Activated CD8-positive, alpha-beta T cell treated with anti-CD3 and anti-CD28 coated beads for 36 hours (primary cell): Measurements from ENCODE around the gene EIF4G3. TPM values are rescaled to one million over a fixed set of nuclear protein-coding genes. Genes with fewer than 3 reads are reported as not detected.
"Not testable (repeated sequence)": the region's sequence is repeated elsewhere in the genome, so short reads cannot be mapped to it uniquely, and the experiment has no call there.

Experiments
- ATAC-seq: fragments of 200-7000 bp; cut with Tn5 transposase; one replicate; pipeline ENCODE4 v1.10.0; 2021; ENCODE audit warnings: mild to moderate bottlenecking, moderate library complexity
- CTCF ChIA-PET: fragments of 350-600 bp; sonication (Branson Sonifier 250); formaldehyde crosslinking; loops from one replicate; lab custom pipeline; 2021; ENCODE audit warnings: antibody characterized with exemption; lab: Charles Lee
- POLR2A ChIA-PET: fragments of 350-600 bp; sonication (Branson Sonifier 250); formaldehyde crosslinking; loops from one replicate; lab custom pipeline; 2021; ENCODE audit warnings: antibody characterized with exemption; lab: Charles Lee
- DNase-seq: peaks from one replicate; pipeline ENCODE4 v3.0.0-alpha.2; 2020
- H3K27ac Mint-ChIP-seq: one replicate; pipeline ENCODE4 v1.8.0; 2021; ENCODE audit warnings: mild to moderate bottlenecking, mixed read lengths
- H3K27me3 Mint-ChIP-seq: one replicate; pipeline ENCODE4 v1.8.0; 2021; ENCODE audit warnings: mixed read lengths
- H3K36me3 Mint-ChIP-seq: one replicate; pipeline ENCODE4 v1.8.0; 2021; ENCODE audit warnings: low read depth, mixed read lengths
- H3K4me1 Mint-ChIP-seq: one replicate; pipeline ENCODE4 v1.8.0; 2021; ENCODE audit warnings: low read depth, mixed read lengths
- H3K4me3 Mint-ChIP-seq: one replicate; pipeline ENCODE4 v1.8.0; 2021; ENCODE audit warnings: mild to moderate bottlenecking, moderate library complexity, mixed read lengths
- H3K9me3 Mint-ChIP-seq: one replicate; pipeline ENCODE4 v1.8.0; 2021; ENCODE audit warnings: mixed read lengths
- CTCF ChIP-seq: fragments of 200-600 bp; IDR thresholded peaks from one replicate; pipeline ENCODE4 v1.8.0; 2022; ENCODE audit warnings: antibody characterized with exemption, mild to moderate bottlenecking
- intact Hi-C: fragments of 100-400 bp; cut with micrococcal nuclease; formaldehyde crosslinking; loops from one replicate; pipeline ENCODE4 v1.10.0; 2022
- total RNA-seq, 2 experiments: library from RNA; stranded (reverse); gene quantifications; one replicate each; pipeline ENCODE4 v1.2.3, GENCODE V29; 2021

EIF4G3 gene
- total RNA-seq, 2 experiments from 2014 or later, result 48.2 to 48.4 TPM

- DNase-seq (no peak), ATAC-seq (no peak)
- TF ChIP-seq CTCF, result no peak
- Mint-ChIP-seq H3K4me1 (no peaks in the 10 kb centered on the region), H3K9me3 (no peaks in the 10 kb centered on the region), H3K27me3 (no peaks in the 10 kb centered on the region), H3K36me3 (peaks cover 7% of the 10 kb centered on the region), H3K27ac (no peak overlapping the region), H3K4me3 (no peak overlapping the region)
- ChIA-PET POLR2A (no interaction called here), CTCF (interaction anchor here (1.2 to 1.4 kb wide), 2 partner anchors 15 to 166 kb away, joined by 3 read pairs; no protein-coding TSS in a partner anchor)
- intact Hi-C loops, result no loop called here
Measured at GRCh38 chr1:21028520-21029145, 148.1 kb downstream of the EIF4G3 start.

DNA sequence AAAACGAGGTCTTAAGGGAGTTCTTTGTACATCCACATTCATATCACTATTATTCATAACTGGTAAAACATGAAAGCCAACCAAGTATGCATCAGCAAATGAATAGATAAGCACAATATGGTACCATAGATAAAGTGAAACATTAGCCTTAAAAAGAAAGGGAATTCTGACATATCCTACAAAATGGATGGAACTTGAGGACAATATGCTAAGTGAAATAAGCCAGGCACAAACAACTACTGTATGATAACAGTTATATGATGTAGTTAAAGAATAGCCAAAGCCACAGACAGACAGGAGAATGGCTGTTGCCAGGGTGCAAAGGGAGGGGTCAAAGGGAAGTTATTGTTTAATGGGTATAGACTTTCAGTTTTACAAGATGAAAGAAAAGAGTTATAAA lies 148.9 kb downstream of the EIF4G3 start:
- no peak for ATAC-seq
- H3K9me3 Mint-ChIP-seq, result no peaks in the 10 kb centered on the region
- peaks cover 3% of the 10 kb centered on the region for H3K4me1 Mint-ChIP-seq
- peaks cover 7% of the 10 kb centered on the region for H3K36me3 Mint-ChIP-seq
- TF ChIP-seq CTCF, result no peak
- DNase-seq, result no peak
- intact Hi-C loops, result no loop called here
- H3K27ac Mint-ChIP-seq, result no peak overlapping the region
- POLR2A ChIA-PET, result no interaction called here
- no peak overlapping the region for H3K4me3 Mint-ChIP-seq
- no peaks in the 10 kb centered on the region for H3K27me3 Mint-ChIP-seq
- CTCF ChIA-PET, result interaction anchor here (1.2 to 1.4 kb wide), 2 partner anchors 15 to 167 kb away, joined by 3 read pairs; no protein-coding TSS in a partner anchor

GRCh38 chr1:21024918-21025317 lies 151.8 kb downstream of the EIF4G3 start:
- Mint-ChIP-seq H3K27me3 (no peaks in the 10 kb centered on the region), H3K4me1 (peaks cover 17% of the 10 kb centered on the region), H3K9me3 (no peaks in the 10 kb centered on the region), H3K27ac (no peak overlapping the region), H3K36me3 (peaks cover 8% of the 10 kb centered on the region), H3K4me3 (no peak overlapping the region)
- ATAC-seq, result no peak
- DNase-seq, result no peak
- POLR2A ChIA-PET, result no interaction called here
- TF ChIP-seq CTCF, result no peak
- CTCF ChIA-PET, result no interaction called here
- intact Hi-C loops, result no loop called here

GRCh38 chr1:21024136-21024896 lies 152.4 kb downstream of the EIF4G3 start:
- CTCF ChIA-PET, H3K36me3 Mint-ChIP-seq, H3K4me3 Mint-ChIP-seq, H3K27ac Mint-ChIP-seq, H3K27me3 Mint-ChIP-seq, DNase-seq, ATAC-seq, H3K9me3 Mint-ChIP-seq, POLR2A ChIA-PET, intact Hi-C loops: not testable (repeated sequence)
- H3K4me1 Mint-ChIP-seq, result peaks cover 17% of the 10 kb centered on the region

DNA sequence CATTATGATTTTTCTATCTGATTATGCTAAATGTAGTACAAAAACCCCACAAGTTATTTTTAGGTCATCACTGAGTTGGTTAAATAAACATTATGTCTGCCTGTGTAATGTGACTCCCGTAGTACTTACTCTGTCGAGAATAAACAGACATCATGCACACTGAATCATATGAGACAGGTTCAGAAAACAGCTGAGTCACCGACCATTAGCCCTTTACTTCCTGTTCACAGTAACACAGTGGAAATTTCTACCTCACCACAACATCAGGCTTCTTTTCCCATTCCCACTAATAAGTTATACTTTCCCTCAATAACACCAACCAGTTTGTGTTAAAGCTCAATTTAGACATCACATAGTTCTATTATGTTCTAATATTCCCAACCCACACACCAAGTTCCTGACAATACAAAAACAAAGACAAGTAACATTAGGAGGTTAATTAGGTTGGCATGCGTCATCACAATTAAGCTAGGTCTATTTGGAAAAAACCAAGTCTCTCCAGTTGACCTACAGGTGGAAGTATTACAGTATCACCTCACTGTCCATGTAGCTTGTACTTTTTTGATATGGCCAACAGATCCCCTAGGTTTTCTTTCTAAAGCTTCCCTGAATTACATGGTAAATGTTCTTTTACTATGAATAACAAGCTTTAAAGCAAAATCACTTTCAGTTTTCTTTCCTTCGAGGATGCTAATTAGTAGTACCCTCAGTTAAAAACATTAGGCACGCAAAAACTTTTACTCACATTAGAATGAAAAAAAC lies 154.2 kb downstream of the EIF4G3 start:
- DNase-seq (peak; percentile 56), ATAC-seq (peak; percentile 98)
- Mint-ChIP-seq H3K4me1 (peaks cover 17% of the 10 kb centered on the region), H3K27ac (peak overlapping the region; percentile 92), H3K36me3 (peaks cover 6% of the 10 kb centered on the region), H3K4me3 (peak overlapping the region; percentile 50), H3K27me3 (no peaks in the 10 kb centered on the region), H3K9me3 (no peaks in the 10 kb centered on the region)
- ChIA-PET CTCF (interaction anchor here (0.8 to 1.5 kb wide), 3 partner anchors 9 to 168 kb away, joined by 3 read pairs; no protein-coding TSS in a partner anchor), POLR2A (interaction anchor here (0.7 kb wide), 1 partner anchor 142 kb away, joined by 3 read pairs; no protein-coding TSS in a partner anchor)
- intact Hi-C loops, result no loop called here
- no peak for TF ChIP-seq CTCF
